SU-DHL-6 (cell line): ENCODE measurements around the gene CTBS.

ENCODE experiments used
- H2AFZ ChIP-seq: fragments of 200-600 bp; sonication (generic); 2 replicates; pipeline ENCODE4 v1.6.1; 2014; ENCODE audit warnings: low read depth, mild to moderate bottlenecking, moderate library complexity, mixed read lengths, antibody characterized with exemption, low read length; ENCODE audit not compliant: severe bottlenecking
- H3F3A ChIP-seq: fragments of 200-600 bp; shearing (Covaris generic); 2 replicates; pipeline ENCODE4 v1.6.0; 2016; ENCODE audit warnings: antibody characterized with exemption, mild to moderate bottlenecking; ENCODE audit not compliant: insufficient read depth
- H3K27ac ChIP-seq: fragments of 200-600 bp; sonication (generic); 2 replicates; pipeline ENCODE4 v1.5.1; 2016; ENCODE audit warnings: low read depth, mild to moderate bottlenecking, low read length, moderate library complexity, mixed read lengths
- H3K27me3 ChIP-seq: fragments of 200-600 bp; sonication (generic), shearing (Covaris generic); 2 replicates; pipeline ENCODE4 v1.6.0; 2014; ENCODE audit warnings: mild to moderate bottlenecking, low read length
- H3K36me3 ChIP-seq: fragments of 200-600 bp; sonication (generic); 2 replicates; pipeline ENCODE4 v1.6.1; 2014; ENCODE audit warnings: mild to moderate bottlenecking, low read length, mixed read lengths
- H3K4me2 ChIP-seq: fragments of 300-600, 200-600 bp; shearing (Covaris generic), sonication (generic); 2 replicates; pipeline ENCODE4 v1.6.0; 2014; ENCODE audit warnings: low read length, low read depth, mild to moderate bottlenecking; ENCODE audit not compliant: poor library complexity, severe bottlenecking
- H3K4me3 ChIP-seq: fragments of 200-600 bp; sonication (generic); 2 replicates; pipeline ENCODE4 v1.5.1; 2014; ENCODE audit warnings: antibody characterized with exemption, low read length, mild to moderate bottlenecking, mixed read lengths; ENCODE audit not compliant: insufficient read depth, poor library complexity, severe bottlenecking
- H3K79me2 ChIP-seq: fragments of 200-600 bp; sonication (generic); 2 replicates; pipeline ENCODE4 v1.6.1; 2014; ENCODE audit warnings: mild to moderate bottlenecking, low read length, moderate library complexity; ENCODE audit not compliant: insufficient read depth
- H3K9ac ChIP-seq: fragments of 200-600 bp; sonication (generic); 2 replicates; pipeline ENCODE4 v1.7.0; 2014; ENCODE audit warnings: mild to moderate bottlenecking, low read length
- H3K9me2 ChIP-seq: fragments of 200-600 bp; sonication (generic); replicated peaks from 2 replicates; pipeline ENCODE4 v1.6.1; 2014; ENCODE audit warnings: low read length; ENCODE audit not compliant: insufficient read depth
- H3K9me3 ChIP-seq: fragments of 200-600 bp; sonication (generic); 2 replicates; pipeline ENCODE4 v1.6.1; 2014; ENCODE audit warnings: low read length, mixed read lengths; ENCODE audit not compliant: insufficient read depth
- H4K20me1 ChIP-seq: fragments of 200-600 bp; sonication (generic); 2 replicates; pipeline ENCODE4 v1.6.1; 2014; ENCODE audit warnings: low read depth, mild to moderate bottlenecking, antibody characterized with exemption, low read length, moderate library complexity, mixed read lengths
- CTCF ChIP-seq: fragments of 200-600 bp; sonication (generic); IDR thresholded peaks from one replicate; pipeline ENCODE4 v1.5.1; 2017; ENCODE audit warnings: antibody characterized with exemption, mild to moderate bottlenecking, low read length, moderate library complexity; ENCODE audit not compliant: insufficient read depth, poor library complexity, severe bottlenecking
- EZH2phosphoT487 ChIP-seq: fragments of 200-600 bp; sonication (generic), shearing (Covaris generic); conservative IDR thresholded peaks from 2 replicates; pipeline ENCODE4 v1.6.1; 2018; ENCODE audit warnings: mild to moderate bottlenecking, antibody characterized with exemption, low read length, moderate library complexity, mixed read lengths

The CTBS gene

GRCh38 chr1:84613887-84614286 lies 39.6 kb upstream of the CTBS start:
- H3K9me2 ChIP-seq = no peaks in the 10 kb centered on the region
- no peak overlapping the region for H2AFZ ChIP-seq
- H3K79me2 ChIP-seq = no peaks in the 10 kb centered on the region
- no peaks in the 10 kb centered on the region for H3K36me3 ChIP-seq
- no peak overlapping the region for H3K4me3 ChIP-seq
- TF ChIP-seq EZH2phosphoT487 (no peak), CTCF (no peak)
- no peaks in the 10 kb centered on the region for H3K27me3 ChIP-seq
- no peaks in the 10 kb centered on the region for H3F3A ChIP-seq
- no peaks in the 10 kb centered on the region for H4K20me1 ChIP-seq
- H3K27ac ChIP-seq = no peak overlapping the region
- H3K4me2 ChIP-seq = no peak overlapping the region
- H3K9ac ChIP-seq = no peak overlapping the region
- H3K9me3 ChIP-seq = peaks cover 16% of the 10 kb centered on the region; the same call in 1 of the 2 replicates

GRCh38 chr1:84613026-84613425 lies 38.8 kb upstream of the CTBS start:
- no peaks in the 10 kb centered on the region for H4K20me1 ChIP-seq
- no peaks in the 10 kb centered on the region for H3K27me3 ChIP-seq
- no peaks in the 10 kb centered on the region for H3K9me2 ChIP-seq
- H3K27ac ChIP-seq = no peak overlapping the region
- H3K9ac ChIP-seq = no peak overlapping the region
- H3K79me2 ChIP-seq = no peaks in the 10 kb centered on the region
- no peak overlapping the region for H3K4me2 ChIP-seq
- H3K36me3 ChIP-seq = no peaks in the 10 kb centered on the region
- H3F3A ChIP-seq = no peaks in the 10 kb centered on the region
- H3K9me3 ChIP-seq = peaks cover 16% of the 10 kb centered on the region; the same call in 1 of the 2 replicates
- H3K4me3 ChIP-seq = no peak overlapping the region
- H2AFZ ChIP-seq = no peak overlapping the region
- TF ChIP-seq EZH2phosphoT487 (no peak), CTCF (no peak)

- no peaks in the 10 kb centered on the region for H3K27me3 ChIP-seq
- no peaks in the 10 kb centered on the region for H3K9me2 ChIP-seq
- H3K4me2 ChIP-seq = no peak overlapping the region
- no peak overlapping the region for H3K27ac ChIP-seq
- no peaks in the 10 kb centered on the region for H3F3A ChIP-seq
- no peaks in the 10 kb centered on the region for H3K36me3 ChIP-seq
- H3K79me2 ChIP-seq = no peaks in the 10 kb centered on the region
- no peak overlapping the region for H3K4me3 ChIP-seq
- peaks cover 16% of the 10 kb centered on the region; the same call in 1 of the 2 replicates for H3K9me3 ChIP-seq
- H2AFZ ChIP-seq = no peak overlapping the region
- H4K20me1 ChIP-seq = no peaks in the 10 kb centered on the region
- no peak overlapping the region for H3K9ac ChIP-seq
- TF ChIP-seq EZH2phosphoT487 = no peak
- TF ChIP-seq CTCF = no peak
Measured at GRCh38 chr1:84611796-84612195, 37.6 kb upstream of the CTBS start.

GRCh38 chr1:84611091-84611490 lies 36.9 kb upstream of the CTBS start:
- H3K9ac ChIP-seq = no peak overlapping the region
- H2AFZ ChIP-seq = no peak overlapping the region
- H3K9me3 ChIP-seq = peaks cover 16% of the 10 kb centered on the region; the same call in 1 of the 2 replicates
- no peak overlapping the region for H3K4me2 ChIP-seq
- no peak overlapping the region for H3K27ac ChIP-seq
- H3F3A ChIP-seq = no peaks in the 10 kb centered on the region
- no peaks in the 10 kb centered on the region for H3K36me3 ChIP-seq
- H3K4me3 ChIP-seq = no peak overlapping the region
- H3K9me2 ChIP-seq = no peaks in the 10 kb centered on the region
- no peak for TF ChIP-seq EZH2phosphoT487
- no peaks in the 10 kb centered on the region for H3K27me3 ChIP-seq
- H4K20me1 ChIP-seq = no peaks in the 10 kb centered on the region
- H3K79me2 ChIP-seq = no peaks in the 10 kb centered on the region
